GM18909 (cell line): ENCODE measurements around the gene MYO7A.

Source experiments
- ATAC-seq: cut with Tn5 transposase; IDR thresholded peaks from one replicate; pipeline ENCODE4 v1.9.1; 2021; ENCODE audit warnings: mild to moderate bottlenecking; ENCODE audit not compliant: unreplicated experiment, poor library complexity

The MYO7A gene

DNA sequence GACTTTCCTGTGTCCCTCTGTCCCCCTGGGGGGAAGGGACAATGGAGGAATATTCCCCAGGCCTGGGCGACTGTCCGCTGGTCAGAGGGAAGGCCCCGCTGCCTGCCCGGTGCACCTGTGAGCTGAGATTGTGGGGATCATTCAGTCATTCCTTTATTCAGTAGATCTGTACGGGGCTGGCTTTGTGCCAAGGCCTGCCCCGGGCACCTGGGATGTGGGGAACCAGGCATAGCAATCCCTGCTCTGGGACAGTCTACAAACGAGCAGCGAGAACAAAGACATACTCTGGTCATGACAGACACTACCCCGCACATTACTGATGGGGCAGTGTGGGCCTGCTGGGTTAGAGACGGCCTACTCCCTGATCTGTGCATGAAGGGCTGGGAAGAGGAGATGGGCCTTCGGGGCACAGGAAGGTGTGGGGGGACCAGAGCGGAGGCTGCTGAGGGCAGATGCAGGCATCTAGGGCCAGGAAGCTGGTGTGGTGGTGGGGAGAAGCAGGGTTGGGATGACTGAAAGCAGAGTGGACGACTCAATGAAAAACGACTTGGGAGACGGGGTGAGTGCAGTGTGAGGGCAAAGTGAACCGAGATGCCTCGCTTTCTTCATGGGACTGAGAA lies 1.8 kb upstream of the MYO7A start:
- ATAC-seq, result no peak

DNA sequence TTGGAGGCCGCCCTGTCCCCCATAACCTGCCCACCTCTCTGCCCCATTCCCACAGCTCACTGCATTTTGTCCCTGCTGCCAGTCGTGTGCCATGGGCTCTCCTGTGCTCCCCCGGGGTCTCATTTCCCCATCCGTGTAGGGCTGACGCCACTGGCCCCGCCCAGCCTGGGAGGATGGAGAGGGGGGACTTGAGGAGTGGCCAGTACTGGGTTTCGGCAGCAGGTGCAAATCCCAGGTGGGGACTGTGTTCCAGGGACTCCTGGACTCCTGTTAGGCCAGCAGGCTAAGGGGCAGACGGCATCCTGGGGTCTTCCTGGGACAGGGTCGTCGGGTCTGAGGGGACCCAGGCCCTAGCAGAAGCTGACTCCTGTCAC lies 1.2 kb upstream of the MYO7A start:
- ATAC-seq, result no peak

DNA sequence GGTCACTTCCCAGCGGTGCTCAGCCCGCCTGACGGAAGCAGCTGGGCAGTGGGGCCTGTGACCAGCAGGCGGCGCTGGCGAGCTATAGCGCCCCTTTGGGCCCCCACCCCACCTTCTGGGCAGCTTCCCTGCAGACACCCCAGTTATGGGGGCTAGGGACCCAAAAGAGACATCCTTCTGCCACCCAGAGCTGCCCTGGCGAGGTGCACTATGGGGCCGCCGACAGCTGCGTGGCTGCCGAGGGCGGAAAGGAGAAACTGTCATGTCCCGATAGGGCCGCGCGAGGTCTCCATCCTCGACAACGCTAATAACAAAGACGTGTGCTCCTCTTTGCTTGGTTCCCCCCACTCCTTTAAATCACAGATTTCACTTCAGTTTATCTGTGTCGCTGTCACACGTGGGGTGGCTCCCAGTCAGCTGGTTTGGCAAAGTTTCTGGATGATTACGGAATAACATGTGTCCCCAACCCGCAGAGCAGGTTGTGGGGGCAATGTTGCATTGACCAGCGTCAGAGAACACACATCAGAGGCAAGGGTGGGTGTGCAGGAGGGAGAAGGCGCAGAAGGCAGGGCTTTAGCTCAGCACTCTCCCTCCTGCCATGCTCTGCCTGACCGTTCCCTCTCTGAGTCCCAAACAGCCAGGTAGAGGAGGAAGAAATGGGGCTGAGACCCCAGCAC lies 673 bp upstream of the MYO7A start:
- ATAC-seq, result peak; percentile 48

DNA sequence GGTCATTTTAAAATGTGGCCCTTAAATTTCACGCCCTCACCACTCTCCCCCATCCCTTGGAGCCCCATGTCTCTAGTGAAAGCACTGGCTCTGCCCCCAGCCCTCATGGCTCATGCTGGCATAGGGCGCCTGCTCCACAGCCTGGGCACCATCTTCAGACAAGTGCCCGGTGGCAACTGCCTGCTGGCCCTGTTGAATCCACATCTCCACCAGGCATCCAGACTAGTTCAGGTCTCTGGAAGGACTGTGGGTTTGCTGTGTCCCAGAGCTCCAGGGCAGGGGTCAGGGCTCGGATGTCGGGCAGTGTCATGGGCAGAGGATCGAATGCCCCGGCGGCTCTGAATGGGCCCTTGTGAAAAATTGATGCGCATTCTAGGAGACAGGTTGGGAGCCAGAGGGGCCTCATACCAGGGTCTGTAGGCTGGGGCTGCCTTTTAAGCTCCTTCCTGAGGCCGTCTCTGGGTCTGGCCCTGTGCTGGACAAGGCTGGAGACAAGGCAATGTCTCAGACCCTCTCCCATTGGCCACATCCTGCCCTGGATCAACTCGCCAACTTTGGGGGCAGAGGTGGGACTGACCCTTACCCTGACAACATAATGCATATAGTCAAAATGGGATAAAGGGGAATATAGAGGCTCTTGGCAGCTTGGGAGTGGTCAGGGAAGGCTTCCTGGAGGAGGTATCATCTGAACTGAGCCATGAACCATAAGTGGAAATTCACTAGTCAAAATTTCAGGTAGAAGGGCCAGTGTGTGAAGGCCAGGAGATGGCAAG lies 1.2 kb downstream of the MYO7A start:
- ATAC-seq, result no peak

DNA sequence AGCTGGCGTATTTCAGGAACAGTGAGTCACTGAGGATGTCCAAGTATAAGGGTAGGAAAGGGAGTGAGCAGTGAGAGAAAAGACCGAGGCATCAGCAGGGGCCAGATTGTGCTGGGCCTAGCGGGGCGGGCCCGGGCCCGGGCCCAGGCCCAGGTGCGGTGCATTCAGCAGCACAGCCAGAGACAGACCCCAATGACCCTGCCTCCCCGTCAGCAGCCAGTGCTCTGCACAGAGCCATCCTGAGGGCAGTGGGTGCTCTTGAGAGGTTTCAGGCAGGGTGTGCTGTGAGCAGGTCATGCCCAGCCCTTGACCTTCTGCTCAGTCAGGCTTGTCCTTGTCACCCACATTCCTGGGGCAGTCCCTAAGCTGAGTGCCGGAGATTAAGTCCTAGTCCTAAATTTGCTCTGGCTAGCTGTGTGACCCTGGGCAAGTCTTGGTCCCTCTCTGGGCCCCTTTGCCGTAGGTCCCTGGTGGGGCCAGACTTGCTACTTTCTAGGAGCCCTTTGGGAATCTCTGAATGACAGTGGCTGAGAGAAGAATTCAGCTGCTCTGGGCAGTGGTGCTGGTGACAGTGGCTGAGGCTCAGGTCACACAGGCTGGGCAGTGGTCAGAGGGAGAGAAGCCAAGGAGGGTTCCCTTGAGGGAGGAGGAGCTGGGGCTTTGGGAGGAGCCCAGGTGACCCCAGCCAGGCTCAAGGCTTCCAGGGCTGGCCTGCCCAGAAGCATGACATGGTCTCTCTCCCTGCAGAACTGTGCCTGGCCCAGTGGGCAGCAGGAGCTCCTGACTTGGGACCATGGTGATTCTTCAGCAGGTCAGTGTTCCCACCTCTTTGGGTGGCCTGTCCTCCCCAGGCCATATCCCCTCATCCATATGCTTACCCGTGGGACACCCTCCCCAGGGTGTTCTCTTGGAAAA lies 2.1 kb downstream of the MYO7A start:
- no peak for ATAC-seq

DNA sequence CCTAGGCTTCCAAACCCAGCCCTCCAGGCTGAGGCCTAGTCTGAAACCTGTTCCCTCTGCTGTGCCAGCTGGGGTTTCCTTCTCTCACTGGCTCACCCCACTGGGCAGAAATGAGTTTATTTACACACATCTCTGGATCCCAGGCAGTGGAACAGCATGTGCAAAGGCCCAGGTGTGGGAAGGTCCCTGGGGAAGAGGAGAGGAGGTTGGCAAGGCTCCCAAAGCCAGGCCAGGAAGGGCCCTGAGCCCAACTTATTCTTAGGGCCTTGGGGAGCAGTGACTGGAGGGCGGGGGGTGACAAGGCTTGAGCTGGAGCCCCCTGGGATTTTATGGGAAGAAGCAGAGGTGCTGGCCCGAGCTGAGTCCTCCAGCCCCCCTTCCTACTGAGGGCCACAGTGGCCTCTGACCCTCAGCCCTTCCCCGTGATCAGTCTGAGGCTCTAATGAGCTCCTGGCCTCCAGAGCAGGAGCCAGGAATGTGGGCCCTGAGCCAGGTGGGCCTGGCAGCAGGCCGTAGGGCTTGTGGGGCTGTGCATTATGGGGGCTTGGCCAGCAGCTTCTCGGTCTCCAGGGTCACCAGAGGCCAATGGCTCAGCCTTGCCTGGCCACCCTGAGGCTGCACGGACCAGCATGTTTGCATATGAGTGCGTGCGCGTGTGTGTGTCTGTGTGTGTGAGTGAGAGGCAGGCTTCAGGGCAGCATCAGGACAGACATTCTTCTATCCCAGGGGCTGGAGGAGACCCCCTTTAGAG lies 2.9 kb downstream of the MYO7A start:
- ATAC-seq, result no peak

DNA sequence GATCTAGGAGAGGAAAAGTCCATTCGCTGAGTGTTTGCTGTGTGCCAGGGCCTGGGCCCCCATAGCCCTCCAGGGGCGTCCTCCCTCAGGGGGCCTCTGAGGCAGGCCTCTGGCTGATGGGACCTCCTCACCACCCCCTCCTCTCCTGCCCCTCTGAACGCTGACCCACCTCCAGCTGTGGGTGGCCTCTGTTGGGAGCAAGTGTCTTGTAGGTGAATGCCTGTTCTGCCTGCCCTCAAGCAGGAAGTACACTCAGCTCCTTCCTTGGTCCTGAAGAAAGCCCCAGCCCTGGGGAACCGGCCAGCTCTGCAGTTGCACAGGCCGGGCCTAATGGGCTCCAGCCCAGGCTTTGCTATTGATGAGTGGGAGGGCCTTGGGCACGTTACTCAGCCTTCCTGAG lies 3.5 kb downstream of the MYO7A start:
- ATAC-seq, result no peak

DNA sequence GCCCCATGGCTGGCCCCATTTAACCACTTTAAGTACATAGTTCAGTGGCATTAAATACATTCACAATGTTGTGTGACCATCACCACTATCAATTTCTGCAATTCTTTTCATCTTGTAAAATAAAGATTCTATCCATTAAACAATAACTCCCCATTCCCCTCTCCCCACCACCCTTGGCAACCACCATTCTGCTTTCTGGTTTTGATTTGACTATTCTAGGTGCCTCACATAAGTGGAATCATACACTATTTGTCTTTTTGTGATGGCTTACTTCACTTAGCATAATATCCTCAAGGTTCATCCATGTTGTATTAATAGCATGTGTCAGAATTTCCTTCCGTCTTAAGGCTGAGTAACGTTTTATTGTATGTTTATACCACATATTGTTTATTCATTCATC lies 7.0 kb downstream of the MYO7A start:
- no peak for ATAC-seq

DNA sequence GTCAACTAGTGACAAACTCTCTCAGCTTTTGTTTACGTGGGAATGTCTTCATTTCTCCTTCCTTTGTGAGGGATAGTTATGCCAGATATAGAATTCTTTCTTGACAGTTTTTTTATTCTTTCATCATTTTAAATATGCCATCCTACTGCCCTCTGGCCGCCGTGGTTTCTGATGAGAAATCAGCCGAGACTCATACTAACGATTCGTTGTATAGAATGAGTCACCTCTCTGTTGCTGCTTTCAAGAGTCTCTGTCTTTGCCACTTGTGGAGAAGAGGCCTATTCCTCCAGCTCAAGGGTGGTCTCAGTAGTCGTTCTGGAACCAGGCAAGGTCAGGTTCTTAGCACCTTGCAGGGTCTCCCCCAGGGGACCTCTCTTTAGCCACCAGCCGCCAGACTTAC lies 8.0 kb downstream of the MYO7A start:
- no peak for ATAC-seq

DNA sequence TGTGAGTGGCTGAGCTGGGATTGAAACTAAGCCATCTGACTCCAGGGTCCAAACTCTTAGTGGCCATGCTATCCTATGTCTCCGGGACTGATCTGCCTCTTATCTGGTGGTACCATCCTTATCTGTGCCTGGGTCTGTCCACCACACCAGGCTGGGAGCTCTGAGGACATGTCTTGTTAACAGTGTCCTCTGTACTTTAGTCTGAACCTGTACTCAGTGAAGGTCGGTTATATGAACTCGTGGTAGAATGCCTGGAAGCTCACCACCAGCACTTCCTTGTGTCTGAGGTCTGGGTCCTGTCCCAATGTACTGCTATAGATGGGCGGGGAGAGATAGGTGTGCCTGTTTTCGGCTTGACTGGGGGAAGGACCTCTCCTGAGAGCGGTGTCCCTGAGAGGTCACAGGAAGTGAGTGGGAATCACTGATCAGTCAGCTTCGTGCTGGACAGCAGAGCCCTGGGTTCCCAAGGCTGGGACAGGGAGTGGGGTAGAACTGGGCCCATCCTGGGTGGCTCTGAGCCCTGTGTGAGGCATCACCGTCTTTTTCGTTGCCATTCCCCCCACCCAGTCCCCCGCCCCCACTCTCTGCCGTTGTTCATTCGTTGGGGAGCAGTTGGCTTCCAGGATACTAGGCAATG lies 8.9 kb downstream of the MYO7A start:
- no peak for ATAC-seq

DNA sequence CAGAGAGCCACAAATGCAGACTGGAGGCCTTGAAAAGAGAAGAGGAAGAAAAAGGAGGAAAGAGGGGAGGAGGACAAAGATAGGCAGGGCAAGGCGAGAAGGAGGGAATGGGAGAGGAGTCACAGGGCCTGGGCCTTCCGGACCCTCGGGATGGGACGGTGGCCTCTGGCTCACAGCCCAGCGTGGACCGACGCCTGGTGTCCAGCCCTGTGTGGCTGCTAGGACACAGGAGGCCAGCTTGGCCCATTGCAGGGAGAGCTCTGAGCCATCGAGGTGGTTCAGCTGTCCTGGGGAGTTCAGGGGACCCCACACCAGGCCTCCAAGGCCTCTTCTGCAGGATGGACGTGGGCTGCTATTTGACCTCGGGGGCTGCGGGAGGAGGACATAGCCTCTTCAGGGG lies 9.4 kb downstream of the MYO7A start:
- ATAC-seq, result no peak

DNA sequence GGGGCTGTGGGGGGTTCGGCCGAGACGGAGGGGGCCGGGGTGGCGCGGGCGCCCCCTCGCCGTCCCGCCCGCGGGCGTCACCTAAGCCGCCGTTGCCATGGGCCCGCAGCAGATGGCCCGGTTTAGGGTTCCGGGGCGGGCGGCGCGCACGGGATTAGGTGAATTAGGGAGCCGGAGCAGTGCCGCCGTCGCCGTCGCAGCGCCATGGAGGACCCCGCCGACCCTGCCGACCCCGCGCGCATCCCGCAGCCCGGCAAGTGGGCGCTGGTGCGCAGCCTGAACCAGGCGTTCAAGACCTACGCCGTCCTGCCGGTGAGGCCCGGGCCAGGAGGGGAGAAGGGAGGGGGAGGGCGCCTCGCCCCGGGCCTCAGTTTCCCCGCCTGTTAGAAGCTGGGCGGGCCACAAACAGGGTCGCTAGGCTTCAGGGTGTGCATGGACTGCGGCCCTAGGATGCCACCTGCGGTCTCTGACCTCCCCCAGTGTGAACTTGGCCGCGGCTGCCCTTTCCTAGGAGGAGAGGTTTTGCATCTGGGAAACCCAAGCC lies 10.1 kb downstream of the MYO7A start:
- ATAC-seq, result no peak

DNA sequence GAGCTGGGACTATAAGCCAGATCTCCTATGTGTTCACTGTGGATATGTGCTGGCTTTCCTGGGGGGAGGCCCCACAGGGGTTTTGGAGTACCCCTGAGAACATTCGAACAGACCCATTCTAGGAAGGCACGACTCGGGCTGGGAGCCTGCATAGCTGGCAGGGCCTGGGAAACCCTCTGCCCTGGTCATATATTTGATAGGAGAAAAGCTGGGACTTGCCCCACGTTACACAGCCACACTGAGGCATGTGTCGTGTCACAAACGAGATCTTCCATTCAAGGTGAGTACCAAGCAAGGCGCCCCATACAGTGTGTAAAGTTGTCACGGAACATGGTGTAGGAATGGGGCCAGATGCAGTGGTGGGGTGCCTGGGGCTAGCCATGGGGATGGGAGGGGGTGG lies 11.2 kb downstream of the MYO7A start:
- ATAC-seq, result no peak

DNA sequence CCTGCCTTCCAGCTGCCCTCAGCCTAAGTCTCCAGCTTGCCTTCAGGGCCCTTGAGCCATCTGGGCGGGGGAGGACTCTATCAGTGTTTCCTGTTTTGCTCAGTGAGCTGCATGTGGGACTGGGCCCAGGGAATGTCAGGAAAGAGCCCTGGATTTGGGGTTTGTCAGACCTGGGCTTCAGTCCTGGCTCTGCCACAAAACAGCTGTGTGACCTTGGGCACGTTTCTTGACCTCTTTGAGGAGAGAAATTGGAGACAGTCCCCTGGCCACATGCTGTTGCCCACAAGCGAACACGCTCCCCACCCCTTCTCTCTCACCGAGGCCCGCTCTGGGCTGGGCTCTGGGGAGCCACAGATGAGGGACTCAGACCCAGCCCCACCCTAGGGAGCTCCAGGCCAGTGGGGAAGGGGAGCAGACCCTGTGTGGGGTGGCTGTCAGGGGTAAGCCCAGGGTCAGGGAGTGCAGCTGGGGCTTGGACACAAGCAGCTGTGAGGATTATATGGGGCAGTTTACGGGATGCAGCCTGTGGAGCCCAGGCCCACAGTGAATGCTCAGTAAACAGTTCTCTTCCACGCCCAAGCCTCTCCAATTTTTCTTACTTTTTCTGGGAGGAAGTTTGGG lies 12.3 kb downstream of the MYO7A start:
- no peak for ATAC-seq

DNA sequence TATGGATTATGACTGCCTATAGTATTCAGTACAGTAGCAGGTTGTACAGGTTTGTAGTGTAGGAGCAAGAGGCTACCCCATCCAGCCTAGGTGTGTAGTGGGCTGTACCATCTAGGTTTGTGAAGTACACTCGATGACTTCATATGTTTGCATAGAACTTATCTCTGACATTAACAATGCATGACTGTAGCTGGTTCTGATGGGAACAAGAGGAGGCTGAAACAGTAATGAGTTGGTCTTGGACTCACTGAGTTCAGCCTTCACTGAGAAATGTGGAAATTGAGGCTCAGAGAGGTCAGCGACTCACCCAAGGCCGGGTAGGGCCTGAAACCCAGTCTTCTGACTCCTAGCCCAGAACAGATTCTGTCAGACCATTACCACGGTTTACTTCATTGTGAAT lies 13.0 kb downstream of the MYO7A start:
- no peak for ATAC-seq

DNA sequence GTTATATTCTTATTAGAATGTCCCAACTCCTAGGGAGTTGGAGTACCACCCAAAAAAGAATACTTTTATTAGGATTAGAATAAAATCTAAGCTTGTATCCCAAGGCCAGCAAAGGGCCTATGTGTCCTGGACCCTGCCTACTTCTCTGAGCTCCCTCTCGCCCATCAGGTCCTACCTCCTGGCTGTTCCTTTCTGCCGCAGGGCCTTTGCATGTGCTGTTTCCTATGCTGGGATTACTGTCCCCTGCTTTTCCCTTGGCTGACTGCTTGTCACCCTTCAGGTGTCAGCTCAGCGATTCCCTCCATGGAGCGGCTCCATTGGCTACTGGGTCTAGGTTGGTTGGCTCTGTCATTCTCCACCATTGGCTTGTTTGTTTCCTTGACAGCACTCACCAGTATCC lies 13.4 kb downstream of the MYO7A start:
- ATAC-seq, result no peak

DNA sequence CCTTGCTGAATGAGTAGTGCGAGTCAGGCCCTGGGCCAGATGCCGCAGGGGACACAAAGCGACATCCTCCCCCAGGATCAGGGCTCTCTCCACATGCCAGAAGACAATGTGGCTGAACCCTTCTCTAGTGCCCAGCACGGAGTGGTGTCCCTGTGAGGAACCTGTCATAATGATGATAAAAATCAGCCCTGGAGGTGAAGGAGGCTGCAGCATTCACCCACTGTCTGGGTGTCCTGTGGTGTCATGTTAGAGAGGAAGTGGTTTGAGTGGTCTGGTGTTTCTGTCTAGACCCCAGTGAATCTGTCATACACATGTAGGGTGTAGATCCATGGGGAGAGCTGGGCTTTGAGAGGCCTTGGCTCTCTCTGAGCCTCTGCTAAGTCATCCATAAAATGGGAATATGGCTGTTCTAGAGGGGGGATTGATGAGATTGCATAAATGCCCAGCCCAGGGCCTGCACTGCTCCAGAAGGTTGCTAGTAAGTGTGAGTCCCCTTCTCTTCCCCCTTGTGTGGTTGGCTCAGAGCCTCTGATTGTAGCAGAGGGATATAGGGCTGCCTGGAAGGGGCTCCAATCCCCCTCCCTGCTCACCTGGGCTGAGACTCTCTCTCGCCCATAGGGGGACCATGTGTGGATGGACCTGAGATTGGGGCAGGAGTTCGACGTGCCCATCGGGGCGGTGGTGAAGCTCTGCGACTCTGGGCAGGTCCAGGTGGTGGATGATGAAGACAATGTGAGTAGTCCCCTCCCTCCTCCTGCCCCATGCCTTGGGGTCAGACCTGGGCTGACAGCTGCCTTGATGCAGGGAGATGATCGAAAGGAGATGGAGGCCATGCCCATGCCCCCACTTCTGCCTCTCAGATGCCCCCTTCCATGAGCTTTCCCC lies 14.3 kb downstream of the MYO7A start:
- ATAC-seq, result no peak
